Measurements from ENCODE around the gene CSF2. TPM values are rescaled to one million over a fixed set of nuclear protein-coding genes. Genes with fewer than 3 reads are reported as not detected.

The CSF2 gene
- total RNA-seq, 1 donor from 2014 or later = not detected

- Mint-ChIP-seq H3K9me3 (ENCODE audit: unreplicated experiment) (no peaks in the 10 kb centered on the region), H3K4me1 (ENCODE audit: unreplicated experiment) (no peaks in the 10 kb centered on the region), H3K27ac (ENCODE audit: unreplicated experiment) (no peak overlapping the region), H3K27me3 (ENCODE audit: unreplicated experiment) (no peaks in the 10 kb centered on the region), H3K36me3 (ENCODE audit: low read depth, unreplicated experiment) (no peaks in the 10 kb centered on the region), H3K4me3 (ENCODE audit: unreplicated experiment) (no peak overlapping the region)
- no peak for TF ChIP-seq CTCF (IDR thresholded peaks at IDR 0.05; ENCODE audit: unreplicated experiment)
- DNase-seq (ENCODE audit: low spot score) = no peak
Observed at GRCh38 chr5:132037353-132037752, 36.2 kb upstream of the CSF2 start.

GRCh38 chr5:132044207-132044606, 29.4 kb upstream of the CSF2 start:
- no peak for TF ChIP-seq CTCF (IDR thresholded peaks at IDR 0.05; ENCODE audit: unreplicated experiment)
- H3K27me3 Mint-ChIP-seq (ENCODE audit: unreplicated experiment) = peaks cover 2% of the 10 kb centered on the region
- H3K4me3 Mint-ChIP-seq (ENCODE audit: unreplicated experiment) = no peak overlapping the region
- no peaks in the 10 kb centered on the region for H3K9me3 Mint-ChIP-seq (ENCODE audit: unreplicated experiment)
- H3K27ac Mint-ChIP-seq (ENCODE audit: unreplicated experiment) = no peak overlapping the region
- DNase-seq (ENCODE audit: low spot score) = no peak
- H3K4me1 Mint-ChIP-seq (ENCODE audit: unreplicated experiment) = no peaks in the 10 kb centered on the region
- no peaks in the 10 kb centered on the region for H3K36me3 Mint-ChIP-seq (ENCODE audit: low read depth, unreplicated experiment)

- Mint-ChIP-seq H3K4me1 (ENCODE audit: unreplicated experiment) (no peaks in the 10 kb centered on the region), H3K36me3 (ENCODE audit: low read depth, unreplicated experiment) (no peaks in the 10 kb centered on the region), H3K4me3 (ENCODE audit: unreplicated experiment) (no peak overlapping the region), H3K27ac (ENCODE audit: unreplicated experiment) (no peak overlapping the region), H3K27me3 (ENCODE audit: unreplicated experiment) (peaks cover 2% of the 10 kb centered on the region), H3K9me3 (ENCODE audit: unreplicated experiment) (no peaks in the 10 kb centered on the region)
- no peak for TF ChIP-seq CTCF (IDR thresholded peaks at IDR 0.05; ENCODE audit: unreplicated experiment)
- no peak for DNase-seq (ENCODE audit: low spot score)
Observed at GRCh38 chr5:132046880-132047299, 26.7 kb upstream of the CSF2 start.

- H3K4me1 Mint-ChIP-seq (ENCODE audit: unreplicated experiment) = no peaks in the 10 kb centered on the region
- DNase-seq (ENCODE audit: low spot score) = no peak
Observed at GRCh38 chr5:132049093-132049492, 24.5 kb upstream of the CSF2 start.

GRCh38 chr5:132049559-132049958, 24.0 kb upstream of the CSF2 start:
- no peak for TF ChIP-seq CTCF (IDR thresholded peaks at IDR 0.05; ENCODE audit: unreplicated experiment)
- no peaks in the 10 kb centered on the region for H3K36me3 Mint-ChIP-seq (ENCODE audit: low read depth, unreplicated experiment)

More at GRCh38 chr5:132049093-132049492, 24.5 kb upstream of the CSF2 start:
- Mint-ChIP-seq H3K27me3 (ENCODE audit: unreplicated experiment) (peaks cover 6% of the 10 kb centered on the region), H3K9me3 (ENCODE audit: unreplicated experiment) (no peaks in the 10 kb centered on the region), H3K27ac (ENCODE audit: unreplicated experiment) (no peak overlapping the region), H3K4me3 (ENCODE audit: unreplicated experiment) (no peak overlapping the region), H3K36me3 (ENCODE audit: low read depth, unreplicated experiment) (no peaks in the 10 kb centered on the region)
- no peak for TF ChIP-seq CTCF (IDR thresholded peaks at IDR 0.05; ENCODE audit: unreplicated experiment)

More at GRCh38 chr5:132049559-132049958, 24.0 kb upstream of the CSF2 start:
- Mint-ChIP-seq H3K4me3 (ENCODE audit: unreplicated experiment) (no peak overlapping the region), H3K4me1 (ENCODE audit: unreplicated experiment) (no peaks in the 10 kb centered on the region), H3K27ac (ENCODE audit: unreplicated experiment) (no peak overlapping the region), H3K9me3 (ENCODE audit: unreplicated experiment) (no peaks in the 10 kb centered on the region), H3K27me3 (ENCODE audit: unreplicated experiment) (peaks cover 9% of the 10 kb centered on the region)
- DNase-seq (ENCODE audit: low spot score) = no peak

Data from endothelial cell (in vitro differentiated cells).